Mesothelial cell of epicardium (in vitro differentiated cells): ENCODE measurements around the gene SYT1. TPM values are rescaled to one million over a fixed set of nuclear protein-coding genes. Genes with fewer than 3 reads are reported as not detected.
"Not testable (repeated sequence)": the region's sequence is repeated elsewhere in the genome, so short reads cannot be mapped to it uniquely, and the experiment has no call there.

ENCODE experiments used
- DNase-seq, 2 experiments: peaks; one replicate each; pipeline ENCODE4 v3.0.0; 2021; ENCODE audit warnings: low spot score in 2 of 2; ENCODE audit not compliant: unreplicated experiment in 2 of 2
- H3K27ac Mint-ChIP-seq: 2 replicates; pipeline ENCODE4 v1.8.0; 2021; ENCODE audit warnings: mixed read lengths
- H3K27me3 Mint-ChIP-seq: 2 replicates; pipeline ENCODE4 v1.8.0; 2021; ENCODE audit warnings: low read depth, mixed read lengths
- H3K36me3 Mint-ChIP-seq: 2 replicates; pipeline ENCODE4 v1.8.0; 2021; ENCODE audit warnings: mixed read lengths
- H3K4me1 Mint-ChIP-seq: 2 replicates; pipeline ENCODE4 v1.8.0; 2021; ENCODE audit warnings: mixed read lengths
- H3K4me3 Mint-ChIP-seq: 2 replicates; pipeline ENCODE4 v1.8.0; 2021; ENCODE audit warnings: mild to moderate bottlenecking, moderate library complexity, mixed read lengths
- H3K9me3 Mint-ChIP-seq: 2 replicates; pipeline ENCODE4 v1.8.0; 2021; ENCODE audit warnings: mixed read lengths
- total RNA-seq: library from RNA; stranded (reverse); gene quantifications from 3 replicates; pipeline ENCODE4 v1.2.1, GENCODE V29; 2021
- TF ChIP-seq, protein P1 (sequence below): fragments of 200-600 bp; sonication (generic); IDR thresholded peaks from one replicate; pipeline ENCODE4 v1.5.0; 2021; ENCODE audit warnings: antibody characterized with exemption; ENCODE audit not compliant: unreplicated experiment

The SYT1 gene
- total RNA-seq, 1 donor from 2014 or later: 13.6 TPM

DNA sequence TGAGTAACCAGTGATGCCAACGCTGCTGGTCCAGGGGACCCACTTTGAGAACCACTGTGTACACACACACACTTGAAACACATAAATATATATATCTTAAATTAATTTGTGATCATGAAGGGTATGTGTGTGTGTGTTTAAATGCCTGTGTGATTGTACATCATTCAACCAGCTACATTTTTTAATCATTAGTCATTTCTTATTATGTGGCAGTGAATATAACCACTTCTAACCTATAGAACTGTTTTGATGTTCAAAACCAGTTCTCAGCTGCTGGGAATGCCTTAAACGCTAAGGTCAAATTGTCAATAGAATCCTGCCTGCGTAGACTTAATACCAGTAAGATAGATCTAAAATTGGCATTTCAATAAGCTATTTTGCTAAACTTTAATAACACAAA is 330.0 kb downstream of the SYT1 start:
- H3K4me1 Mint-ChIP-seq: peaks cover 4% of the 10 kb centered on the region
- H3K4me3 Mint-ChIP-seq: no peak overlapping the region
- DNase-seq: no peak
- no peaks in the 10 kb centered on the region for H3K36me3 Mint-ChIP-seq
- TF ChIP-seq, protein P1, sequence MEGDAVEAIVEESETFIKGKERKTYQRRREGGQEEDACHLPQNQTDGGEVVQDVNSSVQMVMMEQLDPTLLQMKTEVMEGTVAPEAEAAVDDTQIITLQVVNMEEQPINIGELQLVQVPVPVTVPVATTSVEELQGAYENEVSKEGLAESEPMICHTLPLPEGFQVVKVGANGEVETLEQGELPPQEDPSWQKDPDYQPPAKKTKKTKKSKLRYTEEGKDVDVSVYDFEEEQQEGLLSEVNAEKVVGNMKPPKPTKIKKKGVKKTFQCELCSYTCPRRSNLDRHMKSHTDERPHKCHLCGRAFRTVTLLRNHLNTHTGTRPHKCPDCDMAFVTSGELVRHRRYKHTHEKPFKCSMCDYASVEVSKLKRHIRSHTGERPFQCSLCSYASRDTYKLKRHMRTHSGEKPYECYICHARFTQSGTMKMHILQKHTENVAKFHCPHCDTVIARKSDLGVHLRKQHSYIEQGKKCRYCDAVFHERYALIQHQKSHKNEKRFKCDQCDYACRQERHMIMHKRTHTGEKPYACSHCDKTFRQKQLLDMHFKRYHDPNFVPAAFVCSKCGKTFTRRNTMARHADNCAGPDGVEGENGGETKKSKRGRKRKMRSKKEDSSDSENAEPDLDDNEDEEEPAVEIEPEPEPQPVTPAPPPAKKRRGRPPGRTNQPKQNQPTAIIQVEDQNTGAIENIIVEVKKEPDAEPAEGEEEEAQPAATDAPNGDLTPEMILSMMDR: no peak
- no peak overlapping the region for H3K27ac Mint-ChIP-seq
- no peaks in the 10 kb centered on the region for H3K27me3 Mint-ChIP-seq
- H3K9me3 Mint-ChIP-seq: no peaks in the 10 kb centered on the region

DNA sequence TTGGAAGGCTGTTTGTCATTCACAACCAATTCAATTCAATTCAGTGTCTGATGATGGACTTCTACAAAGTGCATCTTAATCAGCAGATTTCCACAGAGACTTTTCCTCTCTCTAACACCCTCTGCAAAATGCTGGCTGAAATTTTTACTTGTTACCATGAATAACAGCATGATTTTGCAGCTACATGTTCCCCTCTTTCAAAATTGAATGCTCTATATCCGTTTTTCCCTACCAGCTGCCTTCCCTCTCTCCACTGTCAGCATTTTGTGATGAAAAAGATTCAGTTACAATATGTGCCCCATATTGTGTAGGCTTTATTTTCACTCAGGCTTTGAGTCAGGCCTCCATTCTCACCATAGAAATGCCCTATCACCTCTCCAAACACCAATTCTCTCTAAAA is 334.6 kb downstream of the SYT1 start:
- H3K4me3 Mint-ChIP-seq: no peak overlapping the region
- no peak overlapping the region for H3K27ac Mint-ChIP-seq
- no peak for DNase-seq
- H3K9me3 Mint-ChIP-seq: no peaks in the 10 kb centered on the region
- TF ChIP-seq, protein P1: no peak
- H3K36me3 Mint-ChIP-seq: no peaks in the 10 kb centered on the region
- no peaks in the 10 kb centered on the region for H3K27me3 Mint-ChIP-seq
- peaks cover 9% of the 10 kb centered on the region for H3K4me1 Mint-ChIP-seq

DNA sequence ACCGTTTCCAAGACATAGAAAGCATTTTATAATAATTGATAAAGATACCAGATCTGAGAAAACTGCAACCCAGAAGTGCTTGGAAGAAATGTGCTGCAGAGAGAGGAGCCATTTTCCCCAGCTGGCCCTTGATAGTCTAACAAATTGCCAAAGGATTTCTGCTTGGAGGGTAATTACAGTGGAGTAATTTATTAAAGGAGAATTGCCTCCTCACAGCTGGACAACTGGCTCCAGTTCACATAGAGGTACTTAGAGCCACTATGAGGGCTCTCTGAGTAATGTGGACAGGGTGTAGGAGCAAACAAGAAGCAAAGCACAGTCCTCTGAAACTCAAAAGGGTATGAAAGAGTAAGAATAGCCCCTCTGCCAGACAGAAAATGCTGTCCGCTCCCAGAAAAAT is 335.6 kb downstream of the SYT1 start:
- Mint-ChIP-seq H3K36me3 (no peaks in the 10 kb centered on the region), H3K9me3 (no peaks in the 10 kb centered on the region), H3K4me3 (no peak overlapping the region), H3K27me3 (no peaks in the 10 kb centered on the region), H3K27ac (no peak overlapping the region), H3K4me1 (peaks cover 9% of the 10 kb centered on the region)
- no peak for DNase-seq
- TF ChIP-seq, protein P1: no peak

DNA sequence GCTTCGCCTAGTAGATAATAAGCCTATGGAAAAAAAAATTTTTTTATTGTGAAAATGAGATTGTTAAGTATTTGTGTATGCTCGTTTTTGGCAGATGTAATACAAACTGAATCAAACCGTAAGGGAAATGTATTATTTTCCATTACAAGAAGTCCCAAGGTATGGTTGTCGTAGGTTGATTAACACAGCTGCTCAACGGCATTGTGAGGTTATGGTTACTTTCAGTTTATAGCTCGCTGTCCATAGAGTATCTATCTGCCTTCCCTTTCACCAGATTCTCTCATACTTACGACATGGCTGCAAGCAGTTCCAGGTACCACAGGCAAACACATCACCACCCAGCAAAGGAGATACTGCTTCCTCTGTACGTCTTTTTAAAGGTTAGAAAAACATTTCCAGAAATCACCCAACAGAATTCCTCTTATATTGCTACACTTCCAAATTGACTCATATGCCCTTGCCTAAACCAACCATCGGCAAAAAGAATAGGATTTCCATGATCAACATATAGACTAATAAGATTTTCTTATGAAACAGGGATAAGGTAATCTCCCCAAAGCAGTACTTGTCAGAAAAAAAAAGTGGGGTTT is 338.6 kb downstream of the SYT1 start:
- no peak overlapping the region for H3K27ac Mint-ChIP-seq
- H3K4me3 Mint-ChIP-seq: no peak overlapping the region
- H3K36me3 Mint-ChIP-seq: no peaks in the 10 kb centered on the region
- DNase-seq: no peak
- no peaks in the 10 kb centered on the region for H3K27me3 Mint-ChIP-seq
- H3K4me1 Mint-ChIP-seq: peaks cover 9% of the 10 kb centered on the region
- no peaks in the 10 kb centered on the region for H3K9me3 Mint-ChIP-seq
- TF ChIP-seq, protein P1: no peak

DNA sequence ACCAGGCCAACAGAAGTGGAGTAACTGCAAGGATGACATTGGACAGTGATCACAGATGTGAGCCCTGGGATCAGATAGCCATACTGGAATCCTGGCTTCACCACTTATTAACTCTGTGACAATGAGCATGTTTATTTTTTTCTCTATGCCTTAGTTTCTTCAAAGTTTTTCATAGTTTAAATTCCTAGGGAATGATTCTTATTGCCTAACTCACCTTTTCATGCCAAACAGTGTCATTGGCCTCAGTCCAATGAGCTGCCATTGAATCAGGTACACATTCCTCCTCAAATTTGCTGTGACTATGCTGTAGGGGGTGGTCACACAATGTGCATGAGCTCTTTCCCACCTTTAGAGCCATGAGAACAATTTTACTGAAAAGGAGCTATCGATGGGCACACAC is 342.3 kb downstream of the SYT1 start:
- TF ChIP-seq, protein P1: no peak
- peaks cover 5% of the 10 kb centered on the region for H3K36me3 Mint-ChIP-seq
- DNase-seq: no peak
- no peaks in the 10 kb centered on the region for H3K4me1 Mint-ChIP-seq
- peaks cover 9% of the 10 kb centered on the region for H3K9me3 Mint-ChIP-seq
- no peaks in the 10 kb centered on the region for H3K27me3 Mint-ChIP-seq
- H3K27ac Mint-ChIP-seq: no peak overlapping the region
- H3K4me3 Mint-ChIP-seq: no peak overlapping the region

DNA sequence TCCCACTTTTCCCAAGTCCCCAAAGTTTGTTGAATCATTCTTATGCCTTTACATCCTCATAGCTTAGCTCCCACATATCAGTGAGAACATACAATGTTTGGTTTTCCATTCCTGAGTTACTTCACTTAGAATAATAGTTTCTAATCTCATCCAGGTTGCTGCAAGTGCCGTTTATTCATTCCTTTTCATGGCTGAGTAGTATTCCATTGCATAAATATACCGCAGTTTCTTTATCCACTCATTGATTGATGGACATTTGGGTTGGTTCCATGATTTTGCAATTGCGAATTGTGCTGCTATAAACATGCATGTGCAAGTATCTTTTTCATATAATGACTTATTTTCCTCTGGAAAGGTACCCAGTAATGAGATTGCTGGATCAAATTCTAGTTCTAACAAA is 345.8 kb downstream of the SYT1 start:
- H3K4me1 Mint-ChIP-seq, H3K4me3 Mint-ChIP-seq, H3K27ac Mint-ChIP-seq, H3K36me3 Mint-ChIP-seq, DNase-seq, H3K9me3 Mint-ChIP-seq, H3K27me3 Mint-ChIP-seq: not testable (repeated sequence)
